SK-N-SH (cell line): ENCODE data around the gene DCLK1.

Source experiments
- CTCF ChIP-seq: fragments of 200-600 bp; sonication (generic); IDR thresholded peaks from 2 replicates; pipeline ENCODE4 v1.6.1; 2017; ENCODE audit warnings: antibody characterized with exemption, mild to moderate bottlenecking, moderate library complexity
- EZH2phosphoT487 ChIP-seq: fragments of 200-600 bp; sonication (generic); IDR thresholded peaks from 2 replicates; pipeline ENCODE4 v1.6.1; 2017; ENCODE audit warnings: low read depth, mixed run types, mild to moderate bottlenecking, antibody characterized with exemption, moderate library complexity, borderline replicate concordance
- GABPA ChIP-seq: IDR thresholded peaks from 2 replicates; pipeline ENCODE4 v1.4.0; 2012; ENCODE audit warnings: low read depth, mild to moderate bottlenecking
- NRF1 ChIP-seq: IDR thresholded peaks from 2 replicates; pipeline ENCODE4 v1.6.1; 2012; ENCODE audit warnings: low read depth, mild to moderate bottlenecking, low read length
- POLR2AphosphoS5 ChIP-seq: IDR thresholded peaks from 2 replicates; pipeline ENCODE4 v1.6.1; 2012; ENCODE audit warnings: low read depth, low read length
- RAD21 ChIP-seq: IDR thresholded peaks from 2 replicates; pipeline ENCODE4 v1.6.1; 2012; ENCODE audit warnings: mild to moderate bottlenecking, low read length
- REST ChIP-seq: IDR thresholded peaks from 2 replicates; pipeline ENCODE4 v1.6.1; 2012; ENCODE audit warnings: mild to moderate bottlenecking, low read depth, low read length, moderate library complexity
- RFX5 ChIP-seq: IDR thresholded peaks from 2 replicates; pipeline ENCODE4 v1.6.1; 2012; ENCODE audit warnings: mild to moderate bottlenecking, improper control_type of control experiment, low read length
- SMC3 ChIP-seq: IDR thresholded peaks from 2 replicates; pipeline ENCODE4 v1.6.1; 2012; ENCODE audit warnings: low read depth, low read length, improper control_type of control experiment
- TAF1 ChIP-seq: IDR thresholded peaks from 2 replicates; pipeline ENCODE4 v1.6.1; 2012; ENCODE audit warnings: low read depth, mild to moderate bottlenecking, low read length, moderate library complexity, borderline replicate concordance
- USF2 ChIP-seq: fragments of 150-350 bp; IDR thresholded peaks from 2 replicates; pipeline ENCODE4 v1.6.1; 2017; ENCODE audit warnings: antibody characterized with exemption, low read length, low read depth, borderline replicate concordance
- YY1 ChIP-seq: IDR thresholded peaks from 2 replicates; pipeline ENCODE4 v1.4.0; 2012; ENCODE audit warnings: low read depth, mild to moderate bottlenecking

- TF ChIP-seq YY1: no peak
- TF ChIP-seq CTCF: no peak
- no peak for TF ChIP-seq REST
- no peak for TF ChIP-seq USF2
- TF ChIP-seq NRF1: no peak
- TF ChIP-seq RFX5: no peak
- TF ChIP-seq GABPA: no peak
- no peak for TF ChIP-seq TAF1
- TF ChIP-seq SMC3: no peak
- no peak for TF ChIP-seq POLR2AphosphoS5
- peak; percentile 22; the same call in 1 of the 2 replicates for TF ChIP-seq RAD21
- no peak for TF ChIP-seq EZH2phosphoT487
These were observed 228.1 kb downstream of the DCLK1 start for GRCh38 chr13:35903075-35903474.
